A673 (cell line): ENCODE data around the gene ETFB. TPM values are rescaled to one million over a fixed set of nuclear protein-coding genes. Genes with fewer than 3 reads are reported as not detected.

ENCODE experiments used
- BruUV-seq: library from RNA; stranded (reverse); fragments of 400-500 nt; replicated peaks from 2 replicates; lab custom pipeline; 2021; lab: Mats Ljungman, UMichigan
- CTCF ChIA-PET: fragments of 300-600 bp; sonication (Branson Sonifier 250); formaldehyde crosslinking; loops from one replicate; lab custom pipeline; 2022; ENCODE audit warnings: antibody characterized with exemption; lab: Charles Lee
- POLR2A ChIA-PET: fragments of 300-600 bp; sonication (Branson Sonifier 250); formaldehyde crosslinking; loops from one replicate; lab custom pipeline; 2022; ENCODE audit warnings: antibody characterized with exemption; ENCODE audit not compliant: low non-redundant PET; lab: Charles Lee
- DNase-seq: peaks from one replicate; pipeline ENCODE4 v3.0.0-alpha.2; 2015; ENCODE audit warnings: low spot score
- H3K27ac ChIP-seq: fragments of 200-600 bp; sonication (generic); 2 replicates; pipeline ENCODE4 v1.5.1; 2016; ENCODE audit warnings: mixed run types, low read depth, mild to moderate bottlenecking, mixed read lengths, antibody characterized with exemption, low read length; ENCODE audit not compliant: poor library complexity, severe bottlenecking
- H3K27me3 ChIP-seq: fragments of 200-600 bp; sonication (generic); replicated peaks from 2 replicates; pipeline ENCODE4 v1.6.1; 2017; ENCODE audit warnings: mixed run types, low read depth, mild to moderate bottlenecking, mixed read lengths, antibody characterized with exemption, low read length; ENCODE audit not compliant: insufficient read depth, poor library complexity
- H3K36me3 ChIP-seq: fragments of 200-600 bp; sonication (generic); 2 replicates; pipeline ENCODE4 v1.6.1; 2016; ENCODE audit warnings: mixed run types, mild to moderate bottlenecking, mixed read lengths, antibody characterized with exemption, low read length; ENCODE audit not compliant: insufficient read depth, poor library complexity, severe bottlenecking
- H3K4me1 ChIP-seq: fragments of 200-600 bp; sonication (generic); 2 replicates; pipeline ENCODE4 v1.6.1; 2017; ENCODE audit warnings: mixed run types, mild to moderate bottlenecking, mixed read lengths, antibody characterized with exemption, low read length; ENCODE audit not compliant: insufficient read depth, poor library complexity, severe bottlenecking
- H3K4me3 ChIP-seq: fragments of 200-600 bp; sonication (generic); 2 replicates; pipeline ENCODE4 v1.5.1; 2016; ENCODE audit warnings: low read depth, mixed run types, mild to moderate bottlenecking, mixed read lengths, low read length; ENCODE audit not compliant: poor library complexity, severe bottlenecking
- H3K9me3 ChIP-seq: fragments of 200-600 bp; sonication (generic); 2 replicates; pipeline ENCODE4 v1.6.1; 2016; ENCODE audit warnings: mixed run types, low read depth, mild to moderate bottlenecking, mixed read lengths, antibody characterized with exemption, low read length; ENCODE audit not compliant: poor library complexity, severe bottlenecking
- CTCF ChIP-seq: fragments of 300-800, 200-600 bp; sonication (generic); conservative IDR thresholded peaks from 2 replicates; pipeline ENCODE4 v1.5.1; 2017; ENCODE audit warnings: low read depth, mild to moderate bottlenecking, antibody characterized with exemption, low read length, moderate library complexity, mixed read lengths
- EZH2 ChIP-seq: fragments of 200-600 bp; sonication (generic); IDR thresholded peaks from 2 replicates; pipeline ENCODE4 v1.6.1; 2017; ENCODE audit warnings: borderline replicate concordance, low read depth, mild to moderate bottlenecking, mixed read lengths, antibody characterized with exemption, low read length; ENCODE audit not compliant: poor library complexity, severe bottlenecking
- intact Hi-C: fragments of 100-400 bp; cut with micrococcal nuclease; formaldehyde crosslinking; loops from one replicate; pipeline ENCODE4 v1.10.0; 2022; ENCODE audit not compliant: unreplicated experiment
- total RNA-seq: library from RNA; stranded (reverse); gene quantifications from 2 replicates; pipeline ENCODE4 v1.2.3, GENCODE V29; 2021

Gene ETFB
- total RNA-seq, 1 experiment from 2014 or later = 52.6 TPM

GRCh38 chr19:51359294-51359693, 6.9 kb downstream of the ETFB start:
- Histone ChIP-seq H3K9me3 (no peaks in the 10 kb centered on the region), H3K4me1 (no peaks in the 10 kb centered on the region), H3K27me3 (no peaks in the 10 kb centered on the region), H3K4me3 (no peak overlapping the region), H3K27ac (no peak overlapping the region), H3K36me3 (no peaks in the 10 kb centered on the region)
- POLR2A ChIA-PET = no interaction called here
- intact Hi-C loops = no loop called here
- CTCF ChIA-PET = interaction anchor here (0.5 to 0.7 kb wide), 2 partner anchors 649 to 848 kb away, joined by 3 read pairs; partner anchors contain the start of genes JOSD2 and ZNF615
- no peak for TF ChIP-seq EZH2
- TF ChIP-seq CTCF = no peak
- no TSS peak for BruUV-seq
- DNase-seq = no peak

- H3K9me3 ChIP-seq = no peaks in the 10 kb centered on the region
- ChIA-PET CTCF (no interaction called here), POLR2A (no interaction called here)
- TF ChIP-seq CTCF = no peak
- no peaks in the 10 kb centered on the region for H3K27me3 ChIP-seq
- BruUV-seq = no TSS peak
- no peaks in the 10 kb centered on the region for H3K36me3 ChIP-seq
- no peaks in the 10 kb centered on the region for H3K4me1 ChIP-seq
- no peak overlapping the region for H3K4me3 ChIP-seq
- DNase-seq = no peak
- intact Hi-C loops = no loop called here
- H3K27ac ChIP-seq = no peak overlapping the region
These were observed 8.2 kb downstream of the ETFB start for GRCh38 chr19:51357952-51358351.

GRCh38 chr19:51356159-51356801, 9.9 kb downstream of the ETFB start:
- TF ChIP-seq EZH2 (no peak), CTCF (no peak)
- POLR2A ChIA-PET = no interaction called here
- Histone ChIP-seq H3K27me3 (no peaks in the 10 kb centered on the region), H3K27ac (no peak overlapping the region), H3K9me3 (no peaks in the 10 kb centered on the region), H3K36me3 (no peaks in the 10 kb centered on the region), H3K4me3 (no peak overlapping the region), H3K4me1 (no peaks in the 10 kb centered on the region)
- intact Hi-C loops = no loop called here
- no TSS peak for BruUV-seq
- CTCF ChIA-PET = no interaction called here
- DNase-seq = no peak
